Epidermal melanocyte (primary cell): ENCODE measurements around the gene PLEKHA1.

ENCODE experiments used
- DNase-seq: peaks from one replicate; pipeline ENCODE4 v3.0.0; 2011; ENCODE audit warnings: low spot score; ENCODE audit not compliant: insufficient read length

The PLEKHA1 gene

DNA sequence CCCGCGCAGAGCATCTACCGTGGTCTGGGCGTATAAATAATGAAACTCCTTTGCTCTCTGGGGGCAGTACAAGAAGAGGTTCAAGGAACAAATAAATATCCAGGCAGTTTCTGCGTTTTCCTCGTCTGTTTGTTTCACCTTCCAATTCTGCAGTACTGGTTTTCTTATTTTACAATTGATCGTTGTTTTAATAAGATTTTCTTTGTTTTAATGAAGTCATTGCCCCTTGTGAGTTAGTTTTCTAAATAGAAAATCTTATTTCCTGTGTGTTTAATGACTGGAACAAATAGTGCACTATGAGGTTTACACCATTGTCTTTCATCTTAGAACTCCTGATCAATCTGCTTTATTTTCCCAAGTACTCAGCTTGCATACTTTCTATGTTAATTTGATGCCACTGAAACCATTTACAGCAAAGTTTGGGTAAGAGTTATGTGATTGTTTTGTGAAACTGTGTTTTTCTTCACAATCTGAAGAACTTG is 1.2 kb downstream of the PLEKHA1 start:
- no peak for DNase-seq

DNA sequence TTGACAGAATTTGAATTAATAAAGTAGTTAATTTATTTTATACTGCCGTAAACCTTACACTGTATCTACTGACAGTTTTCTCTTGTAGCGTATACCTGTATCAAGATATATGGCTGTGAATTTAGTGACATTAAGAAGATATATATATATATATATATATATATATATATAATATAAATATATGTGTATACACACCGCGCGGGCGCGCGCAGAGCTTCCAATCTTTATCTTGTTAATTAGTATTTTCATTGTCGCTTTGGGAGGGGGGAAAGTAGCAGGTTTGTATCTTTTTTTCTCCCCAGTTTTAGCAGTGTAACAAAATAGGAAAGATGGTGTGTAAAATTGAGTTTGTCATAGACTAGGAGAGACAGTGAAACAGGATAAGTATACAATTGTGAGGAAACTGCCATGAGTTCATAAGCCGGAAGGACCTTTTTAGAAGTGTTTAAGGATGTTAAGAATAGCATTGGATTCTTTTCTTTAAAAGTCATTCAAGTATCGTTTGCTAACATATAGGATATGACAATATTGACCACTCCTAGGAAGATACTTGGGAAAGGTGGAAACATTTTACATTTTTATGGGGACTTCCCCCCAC is 2.0 kb downstream of the PLEKHA1 start:
- DNase-seq: no peak

DNA sequence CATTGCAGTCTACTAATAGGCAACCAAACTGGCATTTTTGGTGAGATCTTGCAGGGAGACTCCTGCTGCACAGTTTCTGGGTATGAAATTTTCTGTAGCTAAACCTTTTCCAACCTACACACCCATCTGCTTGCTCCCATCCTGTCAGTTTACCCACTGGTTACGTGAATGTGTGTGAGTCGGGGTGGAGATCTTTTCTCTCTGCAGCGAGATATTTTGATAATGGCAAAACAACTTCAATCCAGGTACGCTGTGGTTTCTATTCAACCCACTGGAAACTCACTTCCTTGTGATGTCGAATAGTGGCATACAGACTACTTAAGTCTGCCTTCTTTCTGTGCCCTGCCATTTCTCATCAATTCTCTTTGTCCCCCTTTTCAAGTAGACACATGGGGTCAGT is 4.5 kb downstream of the PLEKHA1 start:
- no peak for DNase-seq

DNA sequence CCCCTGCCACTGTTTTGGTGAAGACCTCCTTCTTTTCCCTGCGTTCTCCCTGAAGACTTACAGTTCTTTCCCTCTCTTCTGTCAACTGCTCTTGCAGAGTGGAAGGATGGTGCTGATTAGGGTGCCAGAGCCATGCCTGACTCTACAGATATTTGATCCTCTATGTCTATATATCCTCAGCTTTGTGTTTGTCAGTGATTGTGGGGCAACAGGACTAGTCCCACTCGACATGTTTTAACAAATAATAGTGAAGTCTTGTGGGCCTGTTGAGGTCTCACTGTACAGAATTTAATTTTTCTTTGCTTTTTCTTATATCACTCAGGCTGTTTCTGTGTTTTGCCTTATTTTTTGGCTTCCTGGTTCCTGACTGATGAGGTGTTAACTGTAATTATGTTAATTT is 5.0 kb downstream of the PLEKHA1 start:
- no peak for DNase-seq

DNA sequence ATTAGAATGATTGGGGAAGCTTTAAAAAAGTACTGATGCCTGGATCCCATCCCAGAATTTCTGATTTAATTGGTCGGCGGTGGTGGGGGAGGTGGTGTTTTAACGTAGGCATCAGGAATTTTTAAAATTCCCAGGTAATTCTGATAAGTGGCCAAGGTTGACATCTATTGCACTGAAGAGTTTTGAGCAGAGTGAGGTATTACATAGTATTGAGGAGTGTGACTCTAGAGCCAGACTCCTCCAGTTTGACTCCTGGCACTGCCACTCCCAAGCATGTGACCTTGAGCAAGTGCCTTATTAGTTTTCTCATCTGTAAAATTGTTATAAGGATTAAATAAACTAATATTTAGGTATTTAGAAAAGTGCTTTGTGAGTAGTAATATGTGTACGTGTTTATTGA is 6.2 kb downstream of the PLEKHA1 start:
- no peak for DNase-seq

DNA sequence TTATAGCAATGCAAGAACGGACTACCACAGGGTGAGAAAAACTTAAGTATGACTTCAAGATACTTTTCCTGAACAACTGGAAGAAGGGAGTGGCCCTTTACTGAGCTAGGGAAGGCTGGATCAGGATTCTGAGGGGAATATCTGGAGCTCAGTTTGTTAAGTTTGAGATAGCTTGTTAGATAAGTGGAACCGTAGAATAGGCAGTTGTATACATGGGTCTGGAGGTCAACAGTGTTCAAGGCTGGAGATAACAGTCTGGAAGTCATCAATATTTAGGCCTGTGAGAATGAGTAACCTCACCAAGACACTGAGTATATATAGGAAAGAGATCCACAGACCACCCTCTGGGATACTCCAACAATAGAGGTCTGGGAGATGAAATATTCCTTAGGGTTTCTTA is 7.2 kb downstream of the PLEKHA1 start:
- no peak for DNase-seq

DNA sequence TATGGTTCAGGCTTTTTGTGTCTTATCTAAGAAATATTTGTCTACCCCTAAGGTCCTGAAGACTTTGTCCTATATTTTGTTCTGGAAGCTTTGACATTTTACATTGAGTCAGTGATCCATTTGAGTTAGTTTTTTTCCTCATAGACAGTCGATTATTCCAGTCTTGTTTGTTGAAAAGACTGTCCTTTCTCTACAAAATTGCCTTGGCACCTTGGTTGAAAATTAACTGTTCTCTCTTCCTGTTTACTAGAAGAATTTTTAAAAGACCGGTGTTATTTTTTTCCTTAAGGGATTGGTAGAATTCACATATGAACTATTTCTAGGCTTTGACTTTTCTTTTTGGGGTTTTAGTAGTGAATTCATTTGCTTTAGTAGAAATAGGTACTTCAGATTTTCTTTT is 12.0 kb downstream of the PLEKHA1 start:
- no peak for DNase-seq

DNA sequence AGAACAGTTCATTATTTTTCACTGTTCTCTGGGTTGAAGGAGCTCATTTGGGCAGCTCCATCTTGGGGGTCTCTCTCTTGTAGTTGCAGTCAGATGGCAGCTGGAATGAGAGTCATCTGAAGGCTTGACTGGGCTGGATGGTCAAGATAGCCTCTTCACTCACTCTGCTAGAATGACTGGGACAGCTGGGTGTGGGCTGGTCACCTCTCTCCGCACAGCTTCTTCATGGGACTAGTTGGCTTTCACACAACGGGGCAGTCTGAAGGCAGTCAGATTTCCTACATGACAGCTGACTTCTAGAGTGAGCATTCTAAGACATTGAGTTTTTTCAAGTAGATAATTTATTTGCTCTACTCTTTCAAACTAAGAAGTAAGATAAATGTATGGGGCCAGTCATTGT is 13.1 kb downstream of the PLEKHA1 start:
- no peak for DNase-seq

DNA sequence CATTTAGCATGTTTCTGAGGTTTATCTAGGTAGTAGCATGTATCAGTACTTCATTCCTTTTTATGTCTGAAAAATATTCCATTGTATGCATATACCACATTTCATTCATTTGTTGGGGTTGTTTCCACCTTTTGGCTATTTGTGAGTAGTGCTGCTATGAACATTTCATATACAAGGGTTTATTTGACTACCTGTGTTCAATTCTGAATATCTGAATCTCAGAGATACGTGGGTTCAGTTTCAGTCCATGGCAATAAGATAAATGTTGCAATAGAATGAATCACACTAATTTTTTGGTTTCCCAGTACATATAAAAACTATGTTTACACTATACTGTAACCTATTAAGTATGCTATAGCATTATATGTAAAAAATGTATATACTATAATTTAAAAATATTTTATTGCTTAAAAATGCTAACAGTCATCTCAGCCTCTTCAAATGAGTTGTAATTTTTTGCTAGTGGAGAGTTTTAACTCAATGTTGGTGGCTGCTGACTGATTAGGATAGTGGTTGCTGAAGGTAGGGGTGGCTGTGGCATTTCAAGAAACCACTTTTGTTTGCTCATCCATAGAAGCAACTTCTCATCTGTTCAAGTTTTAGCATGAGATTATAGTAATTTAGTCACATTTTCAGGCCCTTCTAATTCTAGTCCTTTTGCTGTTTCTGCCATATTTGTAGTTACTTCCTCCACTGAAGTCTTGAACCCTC is 13.9 kb downstream of the PLEKHA1 start:
- no peak for DNase-seq

DNA sequence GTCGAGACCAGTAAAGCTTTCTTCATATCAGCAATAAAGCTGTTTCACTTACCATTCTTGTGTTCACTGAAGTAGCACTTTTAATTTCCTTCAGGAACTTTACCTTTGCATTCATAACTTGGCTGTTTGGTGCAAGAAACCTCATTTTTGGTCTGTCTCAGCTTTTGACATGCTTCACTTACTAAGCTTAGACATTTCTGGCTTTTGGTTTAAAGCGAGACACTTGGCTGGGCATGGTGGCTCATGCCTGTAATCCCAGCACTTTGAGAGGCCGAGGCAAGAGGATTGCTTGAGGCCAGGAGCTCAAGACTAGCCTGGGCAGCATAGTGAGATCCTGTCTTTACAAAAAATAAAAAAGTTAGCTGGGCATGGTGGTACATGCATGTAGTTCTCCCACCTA is 15.8 kb downstream of the PLEKHA1 start:
- DNase-seq: no peak

DNA sequence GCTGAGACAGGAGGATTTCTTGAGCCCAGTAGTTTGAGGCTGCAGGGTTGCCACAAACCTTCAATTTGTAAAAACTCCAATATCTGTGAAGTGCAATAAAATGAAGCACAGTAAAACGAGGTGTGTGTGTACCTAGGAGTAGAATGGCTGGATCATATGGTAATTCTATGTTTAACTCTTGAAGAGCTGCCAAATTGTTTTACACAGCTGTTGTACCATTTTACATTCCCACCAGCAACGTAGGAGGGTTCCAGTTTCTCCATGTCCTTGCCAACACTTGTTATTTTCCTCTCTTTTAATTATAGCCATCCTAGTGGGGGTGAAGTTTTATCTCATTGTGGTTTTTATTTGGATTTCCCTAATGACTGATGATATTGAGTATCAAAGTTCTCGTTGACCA is 16.2 kb downstream of the PLEKHA1 start:
- no peak for DNase-seq

DNA sequence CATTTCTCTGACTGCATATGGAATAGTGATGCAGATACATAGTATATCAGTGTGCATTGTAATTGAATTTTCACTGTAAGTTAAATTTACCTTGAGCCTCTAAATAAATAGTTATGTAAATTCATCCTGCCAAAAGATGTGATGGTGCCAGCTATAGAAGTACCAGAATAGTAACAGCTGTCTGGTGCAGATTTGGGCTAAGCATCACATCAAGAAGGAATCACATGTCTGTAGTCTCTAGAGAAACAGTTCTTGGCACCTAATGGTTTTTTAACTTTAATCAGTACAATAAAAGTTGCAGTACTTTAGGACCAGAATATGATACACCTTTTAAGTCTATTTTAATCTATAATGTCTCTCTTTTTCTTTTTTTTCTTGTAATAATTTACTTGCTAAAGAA is 17.4 kb downstream of the PLEKHA1 start:
- no peak for DNase-seq

DNA sequence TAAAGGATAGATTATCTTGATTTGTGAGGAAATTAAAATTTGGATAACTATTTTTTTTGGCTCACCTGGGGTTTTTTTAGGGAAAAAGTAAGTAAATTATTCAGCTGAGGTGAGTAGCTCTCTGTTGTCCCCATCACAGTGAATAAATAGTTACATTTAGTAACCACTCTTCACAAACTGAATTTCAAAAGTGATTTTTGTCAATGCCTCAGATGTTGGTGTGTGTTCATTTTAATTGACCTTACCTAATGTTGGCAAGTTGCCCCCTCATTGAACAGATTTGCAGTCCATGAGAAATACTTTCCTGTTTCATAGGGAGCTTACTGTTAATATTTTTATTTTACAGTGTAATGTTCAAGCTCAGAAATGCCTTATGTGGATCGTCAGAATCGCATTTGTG is 18.3 kb downstream of the PLEKHA1 start:
- DNase-seq: no peak

DNA sequence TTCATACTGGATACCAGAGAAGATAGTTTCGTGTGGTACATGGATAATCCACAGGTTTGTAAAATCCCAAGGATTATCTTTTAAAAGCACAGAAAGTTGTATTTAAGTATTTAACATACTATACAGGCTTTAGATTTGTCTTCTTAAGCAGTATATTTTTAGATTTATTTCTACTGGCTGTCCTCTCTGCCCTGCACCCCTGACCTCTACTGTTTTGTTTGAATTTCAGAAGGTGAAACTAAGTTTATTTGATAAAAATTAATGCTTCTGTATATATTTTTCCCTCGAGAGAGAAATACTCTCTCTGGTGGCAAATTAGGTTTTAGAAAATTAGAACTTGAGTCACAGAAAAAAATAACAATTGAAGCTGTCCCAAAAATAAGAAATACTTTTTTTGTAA is 18.8 kb downstream of the PLEKHA1 start:
- no peak for DNase-seq

DNA sequence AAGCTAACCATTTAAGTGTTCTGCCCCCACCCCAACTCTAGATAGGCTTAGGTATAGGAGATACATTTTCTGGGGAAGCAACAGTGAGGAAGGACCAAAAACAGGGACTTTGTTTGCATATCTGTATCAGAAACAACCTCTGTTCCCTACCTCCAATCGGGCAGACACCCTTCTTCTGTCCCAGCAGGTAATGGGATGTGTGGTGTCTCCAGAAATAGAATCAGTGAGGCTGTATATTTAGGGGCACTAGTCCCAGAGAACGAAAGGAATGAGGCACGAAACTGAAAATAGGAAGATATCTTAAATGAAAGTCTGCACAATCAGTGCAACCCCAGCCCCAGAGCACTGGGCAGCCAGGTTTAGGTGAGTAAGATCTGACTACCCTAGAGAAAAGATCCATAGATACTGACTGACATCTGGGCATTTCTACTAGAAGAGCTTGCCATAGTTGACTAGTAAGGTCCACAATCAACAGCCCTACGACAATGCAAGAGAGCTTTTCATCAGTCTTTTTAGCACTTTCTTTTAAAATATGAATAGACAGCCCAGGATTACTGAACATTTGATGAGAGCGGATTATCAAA is 28.1 kb downstream of the PLEKHA1 start:
- no peak for DNase-seq

DNA sequence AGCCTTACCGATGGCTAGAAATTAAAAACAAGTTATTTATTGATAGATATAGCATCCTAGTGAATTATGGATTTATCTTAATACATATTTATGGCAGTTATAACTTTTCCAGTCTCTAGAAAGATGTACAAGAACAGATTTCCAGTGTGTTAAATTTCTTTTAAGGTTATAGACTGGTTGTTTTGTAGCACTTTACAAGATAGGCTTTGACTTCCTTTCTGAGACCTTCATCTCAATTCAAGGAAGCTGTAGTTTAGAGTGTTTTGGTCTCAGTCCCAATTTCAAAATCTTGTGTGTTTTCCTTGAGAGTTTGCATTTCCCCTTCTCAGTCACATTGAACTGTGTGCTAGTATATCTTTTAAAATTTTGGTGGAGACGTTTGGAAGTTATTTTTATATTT is 30.1 kb downstream of the PLEKHA1 start:
- no peak for DNase-seq

DNA sequence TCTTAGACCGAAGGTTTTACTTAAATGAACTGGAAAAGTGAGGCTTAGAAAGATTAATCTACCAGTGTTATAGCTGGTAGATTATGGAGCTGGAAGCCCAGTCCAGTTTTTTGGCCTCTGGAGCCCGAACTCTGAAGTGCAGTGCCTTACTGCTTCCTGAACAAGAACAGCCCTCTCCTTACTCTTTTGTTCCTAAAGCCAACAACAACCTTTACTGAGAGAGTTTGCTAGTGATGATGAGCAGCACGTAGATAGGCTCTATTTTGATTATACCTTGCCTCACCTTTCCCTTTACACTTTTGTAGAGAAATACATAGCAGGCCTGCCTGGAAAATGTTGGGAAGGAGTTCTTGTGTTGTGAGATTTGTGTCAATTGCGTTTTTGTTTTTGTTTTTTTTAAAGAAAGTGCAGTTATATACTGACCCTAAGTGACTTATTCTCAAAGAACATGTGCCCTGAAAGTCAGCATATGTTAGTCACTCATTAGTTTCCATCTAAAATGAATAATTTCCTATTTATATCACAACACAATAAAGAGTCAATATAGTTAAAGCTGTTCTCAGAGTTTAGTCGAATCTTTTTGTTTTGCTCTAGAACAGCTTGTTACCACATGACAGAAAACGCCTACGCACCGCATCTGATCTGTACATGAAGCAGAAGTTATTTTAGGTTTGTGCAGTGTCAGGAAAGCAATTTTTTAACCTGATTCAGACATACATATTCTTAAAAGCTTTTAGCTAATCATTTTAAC is 33.0 kb downstream of the PLEKHA1 start:
- no peak for DNase-seq

DNA sequence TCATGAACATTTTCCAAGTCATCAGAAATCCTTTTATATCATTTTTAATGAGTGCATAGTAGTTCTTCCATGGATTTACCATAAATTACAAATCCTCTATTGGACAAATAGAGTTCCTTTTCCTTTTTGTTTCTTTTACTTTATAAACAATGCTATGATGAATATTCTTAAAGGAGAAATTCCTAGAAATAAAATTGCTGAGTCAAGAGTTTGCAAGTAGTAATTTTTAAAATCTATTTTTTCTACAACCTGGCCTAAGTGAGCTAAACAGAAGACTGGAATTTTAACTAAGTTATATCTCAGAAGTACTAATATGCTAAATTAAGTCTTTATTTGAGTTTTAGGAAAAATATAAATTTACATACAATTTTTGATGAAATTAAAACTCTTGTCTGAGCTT is 38.8 kb downstream of the PLEKHA1 start:
- no peak for DNase-seq

DNA sequence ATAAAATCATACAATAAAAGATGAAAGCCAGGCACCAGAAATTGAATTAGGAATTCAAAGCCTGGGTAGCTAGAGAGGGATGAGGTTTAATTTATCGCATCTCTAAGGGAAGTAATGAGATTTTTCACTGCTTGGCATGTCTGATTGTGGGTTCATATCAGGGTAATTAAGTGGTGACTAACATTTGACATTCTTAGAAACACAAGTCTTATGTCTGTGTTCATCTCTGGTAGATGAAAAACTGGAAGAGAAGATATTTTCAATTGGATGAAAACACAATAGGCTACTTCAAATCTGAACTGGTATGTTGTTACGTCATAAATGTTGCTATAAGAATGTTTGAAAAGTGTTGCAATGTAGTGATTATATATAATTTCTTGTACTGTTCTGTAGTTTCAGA is 43.2 kb downstream of the PLEKHA1 start:
- no peak for DNase-seq

DNA sequence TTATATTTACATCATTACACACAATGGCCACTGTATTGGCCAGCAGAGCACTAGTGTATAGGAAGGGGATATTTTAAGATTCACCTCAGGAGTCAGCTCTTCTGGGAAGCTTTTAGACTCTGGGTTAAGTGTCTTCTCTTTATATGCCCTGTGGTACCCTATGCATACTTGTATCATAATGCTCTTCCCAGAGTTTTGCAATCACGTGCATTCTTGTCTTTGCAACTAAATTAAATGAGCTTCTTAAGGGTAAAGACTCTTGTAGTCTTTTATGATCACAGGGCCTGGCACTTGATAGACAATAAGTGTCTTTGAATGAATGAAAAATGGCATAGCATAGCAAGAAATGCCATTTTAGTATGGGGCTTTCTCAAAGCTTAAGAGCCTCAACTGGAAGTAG is 44.5 kb downstream of the PLEKHA1 start:
- no peak for DNase-seq

DNA sequence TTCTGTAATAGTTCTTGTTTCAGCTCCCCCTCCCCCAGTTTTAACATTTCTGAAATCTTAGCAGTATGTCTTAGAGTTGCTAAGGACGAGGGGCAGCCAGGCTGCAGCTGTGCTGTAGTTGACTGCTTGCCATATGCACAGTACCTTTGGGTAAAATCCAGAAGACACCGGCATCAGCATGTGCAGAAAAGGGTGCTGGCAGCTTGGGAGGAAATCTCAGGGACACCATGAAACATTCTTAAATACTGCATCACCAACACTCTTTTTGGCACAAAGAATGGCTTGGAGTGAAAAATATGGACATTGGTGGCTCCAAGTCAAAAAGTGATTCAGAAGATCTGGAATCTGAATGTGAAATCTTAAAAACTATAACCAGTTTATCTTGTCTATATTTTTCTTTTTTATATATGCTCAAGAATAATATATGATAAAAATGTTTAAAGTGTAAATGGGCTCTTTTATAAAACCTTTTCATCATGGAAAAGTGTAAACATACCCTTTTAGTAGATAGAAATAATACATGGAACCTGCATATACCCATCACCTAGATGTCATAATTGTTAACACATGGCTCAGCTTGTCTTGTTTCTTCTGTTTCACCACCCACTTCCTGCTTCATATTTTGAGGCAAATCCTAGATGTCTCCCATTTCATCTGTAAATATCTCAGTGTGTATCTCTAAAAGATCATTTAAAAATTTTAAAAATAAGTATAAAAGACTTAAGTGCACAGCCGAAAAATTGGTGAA is 45.5 kb downstream of the PLEKHA1 start:
- DNase-seq: no peak

DNA sequence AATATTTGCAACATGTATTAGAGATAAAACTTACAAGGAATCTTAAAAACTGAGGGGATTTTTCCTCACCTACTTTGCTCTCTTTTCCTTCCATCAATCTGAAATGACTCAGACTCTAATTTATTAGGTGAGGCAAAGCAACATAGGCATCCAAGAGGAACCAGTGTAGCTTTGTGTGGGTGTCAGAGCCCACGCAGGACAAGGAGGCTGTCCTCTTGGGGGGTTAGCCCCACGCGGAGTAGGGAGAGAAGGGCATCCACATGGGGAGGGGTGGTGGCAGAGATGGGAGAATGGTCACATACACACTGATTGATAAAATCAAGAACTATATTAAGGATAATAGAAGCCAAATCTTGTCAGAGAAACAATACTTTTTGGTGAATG is 46.1 kb downstream of the PLEKHA1 start:
- DNase-seq: no peak
